ENCODE data around the gene DSCAM.

DNA sequence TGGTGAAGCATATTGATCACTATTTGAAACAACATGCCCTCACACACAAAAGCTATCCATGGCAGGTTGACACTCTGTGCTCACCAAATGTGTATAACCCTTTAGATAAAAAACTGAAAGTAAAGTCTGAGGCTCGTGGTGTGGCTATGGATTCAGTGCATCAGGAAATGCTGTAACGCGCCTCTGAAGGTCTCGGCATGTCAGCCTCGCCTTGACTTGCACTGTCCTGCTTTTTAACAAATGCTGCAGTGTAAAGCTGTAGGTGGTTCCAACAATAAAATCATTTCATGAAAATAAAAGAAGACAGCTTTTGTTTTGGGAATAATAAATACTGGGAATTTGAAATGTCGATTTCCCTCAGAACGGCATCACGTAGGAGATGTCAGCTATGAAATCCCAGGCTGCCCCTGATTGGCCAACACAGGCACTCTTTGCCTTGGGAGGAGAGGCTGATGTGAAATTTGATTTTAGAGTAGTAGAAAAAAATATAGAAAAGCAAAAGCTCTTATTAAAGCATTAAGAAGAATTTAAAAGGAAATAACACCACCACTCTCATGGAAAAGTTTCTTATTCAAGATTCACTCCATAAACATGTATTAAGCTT, 168.2 kb downstream of the DSCAM start:
- TF ChIP-seq, protein P1, sequence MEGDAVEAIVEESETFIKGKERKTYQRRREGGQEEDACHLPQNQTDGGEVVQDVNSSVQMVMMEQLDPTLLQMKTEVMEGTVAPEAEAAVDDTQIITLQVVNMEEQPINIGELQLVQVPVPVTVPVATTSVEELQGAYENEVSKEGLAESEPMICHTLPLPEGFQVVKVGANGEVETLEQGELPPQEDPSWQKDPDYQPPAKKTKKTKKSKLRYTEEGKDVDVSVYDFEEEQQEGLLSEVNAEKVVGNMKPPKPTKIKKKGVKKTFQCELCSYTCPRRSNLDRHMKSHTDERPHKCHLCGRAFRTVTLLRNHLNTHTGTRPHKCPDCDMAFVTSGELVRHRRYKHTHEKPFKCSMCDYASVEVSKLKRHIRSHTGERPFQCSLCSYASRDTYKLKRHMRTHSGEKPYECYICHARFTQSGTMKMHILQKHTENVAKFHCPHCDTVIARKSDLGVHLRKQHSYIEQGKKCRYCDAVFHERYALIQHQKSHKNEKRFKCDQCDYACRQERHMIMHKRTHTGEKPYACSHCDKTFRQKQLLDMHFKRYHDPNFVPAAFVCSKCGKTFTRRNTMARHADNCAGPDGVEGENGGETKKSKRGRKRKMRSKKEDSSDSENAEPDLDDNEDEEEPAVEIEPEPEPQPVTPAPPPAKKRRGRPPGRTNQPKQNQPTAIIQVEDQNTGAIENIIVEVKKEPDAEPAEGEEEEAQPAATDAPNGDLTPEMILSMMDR (IDR thresholded peaks at IDR 0.05) = no peak
- TF ChIP-seq POLR2A (IDR thresholded peaks at IDR 0.05) = no peak
